ENCODE measurements around the gene UMAD1. TPM values are rescaled to one million over a fixed set of nuclear protein-coding genes. Genes with fewer than 3 reads are reported as not detected.

UMAD1 gene
- total RNA-seq, 2 donors from 2014 or later = 21.9 to 26.3 TPM

DNA sequence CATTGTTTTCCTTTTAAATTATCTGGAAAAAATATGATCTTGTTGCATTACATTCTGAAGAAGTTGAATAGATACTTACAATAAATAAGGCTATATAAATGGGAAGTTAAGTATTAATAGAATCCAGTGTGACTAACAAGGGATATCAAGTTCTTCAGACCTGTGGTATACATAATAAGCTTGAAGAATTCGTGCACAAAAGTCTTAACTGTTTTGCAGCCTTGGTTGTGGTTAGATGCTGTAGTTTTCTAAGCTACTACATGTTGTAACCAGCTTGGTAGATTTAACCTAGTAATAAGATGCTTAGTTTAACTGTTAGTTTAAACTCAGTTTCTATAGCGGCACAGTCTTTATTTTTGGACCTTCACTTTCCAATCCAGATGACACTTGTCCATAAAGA, 221.8 kb downstream of the UMAD1 start:
- intact Hi-C loops (cut with DNase I) = no loop called here
- DNase-seq = no peak
- Histone ChIP-seq H3K27me3 (no peaks in the 10 kb centered on the region), H3K4me3 (no peak overlapping the region), H3K9ac (ENCODE audit: low read depth in 2 of 2, low read length in 2 of 2) (no peak overlapping the region), H3K36me3 (no peaks in the 10 kb centered on the region), H3K27ac (no peak overlapping the region), H3K9me3 (no peaks in the 10 kb centered on the region), H3K4me1 (no peaks in the 10 kb centered on the region)
- no peak for TF ChIP-seq CTCF (IDR thresholded peaks at IDR 0.05)

DNA sequence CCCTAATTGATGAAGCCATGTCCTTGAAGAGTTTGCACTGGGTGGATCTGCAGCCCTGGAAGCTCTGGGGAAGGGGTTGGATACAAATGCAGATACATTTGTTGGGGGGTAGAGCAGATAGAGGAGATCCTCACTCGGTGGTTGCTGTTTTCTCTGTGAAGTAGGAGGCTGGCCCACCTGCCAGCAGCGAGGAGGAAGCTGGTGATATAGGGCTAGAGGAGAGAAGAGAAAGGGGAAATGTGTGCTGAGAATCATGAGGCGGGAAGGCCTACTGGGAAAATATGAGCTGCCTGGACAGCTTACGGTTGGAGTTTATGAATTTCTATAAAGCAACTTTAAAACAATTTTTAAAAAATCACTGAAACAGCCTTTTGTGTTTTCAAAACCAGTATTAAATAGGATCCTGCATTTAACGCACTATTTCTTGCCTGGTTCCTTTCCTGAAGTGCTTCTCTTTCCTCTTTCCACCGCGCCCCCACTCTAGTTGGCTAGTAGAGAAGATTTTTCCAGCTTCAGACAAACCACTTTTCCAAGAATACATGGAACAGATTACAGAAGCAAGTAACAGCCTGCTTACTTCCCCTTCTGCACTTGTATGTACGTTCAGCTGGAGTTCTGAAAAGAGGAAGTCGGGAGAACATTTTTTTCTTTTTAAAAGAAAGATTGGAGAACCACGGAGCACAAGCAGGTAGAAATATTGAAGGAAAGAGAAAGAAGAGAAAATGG, 227.5 kb downstream of the UMAD1 start:
- no peaks in the 10 kb centered on the region for H3K27me3 ChIP-seq
- intact Hi-C loops (cut with DNase I) = no loop called here
- H3K27ac ChIP-seq = no peak overlapping the region
- H3K9me3 ChIP-seq = no peaks in the 10 kb centered on the region
- H3K36me3 ChIP-seq = no peaks in the 10 kb centered on the region
- H3K9ac ChIP-seq (ENCODE audit: low read depth in 2 of 2, low read length in 2 of 2) = no peak overlapping the region
- DNase-seq = no peak
- no peaks in the 10 kb centered on the region for H3K4me1 ChIP-seq
- no peak for TF ChIP-seq CTCF (IDR thresholded peaks at IDR 0.05)
- H3K4me3 ChIP-seq = no peak overlapping the region

GRCh38 chr7:7868572-7868899, 228.0 kb downstream of the UMAD1 start:
- no peak overlapping the region for H3K27ac ChIP-seq
- H3K36me3 ChIP-seq = no peaks in the 10 kb centered on the region
- intact Hi-C loops (cut with DNase I) = no loop called here
- H3K4me3 ChIP-seq = no peak overlapping the region
- H3K9ac ChIP-seq (ENCODE audit: low read depth in 2 of 2, low read length in 2 of 2) = no peak overlapping the region
- no peak for DNase-seq
- no peak for TF ChIP-seq CTCF (IDR thresholded peaks at IDR 0.05)
- H3K9me3 ChIP-seq = no peaks in the 10 kb centered on the region
- H3K27me3 ChIP-seq = no peaks in the 10 kb centered on the region
- no peaks in the 10 kb centered on the region for H3K4me1 ChIP-seq

GRCh38 chr7:7869036-7869435, 228.5 kb downstream of the UMAD1 start:
- intact Hi-C loops (cut with DNase I) = no loop called here
- TF ChIP-seq CTCF (IDR thresholded peaks at IDR 0.05) = no peak
- no peak overlapping the region for H3K9ac ChIP-seq (ENCODE audit: low read depth in 2 of 2, low read length in 2 of 2)
- no peak for DNase-seq
- no peaks in the 10 kb centered on the region for H3K36me3 ChIP-seq
- H3K9me3 ChIP-seq = no peaks in the 10 kb centered on the region
- no peaks in the 10 kb centered on the region for H3K4me1 ChIP-seq
- no peak overlapping the region for H3K4me3 ChIP-seq
- no peaks in the 10 kb centered on the region for H3K27me3 ChIP-seq
- no peak overlapping the region for H3K27ac ChIP-seq

- DNase-seq = no peak
- no peaks in the 10 kb centered on the region for H3K36me3 ChIP-seq
- no peak overlapping the region for H3K4me3 ChIP-seq
- no peak for TF ChIP-seq CTCF (IDR thresholded peaks at IDR 0.05)
- no peak overlapping the region for H3K27ac ChIP-seq
- no peaks in the 10 kb centered on the region for H3K9me3 ChIP-seq
- H3K27me3 ChIP-seq = no peaks in the 10 kb centered on the region
- intact Hi-C loops (cut with DNase I) = no loop called here
- H3K9ac ChIP-seq (ENCODE audit: low read depth in 2 of 2, low read length in 2 of 2) = no peak overlapping the region
- no peaks in the 10 kb centered on the region for H3K4me1 ChIP-seq
These were observed 229.1 kb downstream of the UMAD1 start for GRCh38 chr7:7869651-7870050.
